ENCODE measurements around the gene BOD1L1.

Gene BOD1L1

GRCh38 chr4:13599159-13599558 lies 28.4 kb downstream of the BOD1L1 start:
- no peak for TF ChIP-seq POLR2AphosphoS5 (IDR thresholded peaks at IDR 0.05; ENCODE audit: low read depth, low read length)
- TF ChIP-seq SIN3A (IDR thresholded peaks at IDR 0.05; ENCODE audit: borderline replicate concordance, insufficient read depth, low read length): no peak
- TF ChIP-seq FOXP2 (optimal IDR thresholded peaks at IDR 0.05; ENCODE audit: borderline replicate concordance, extremely low read depth, extremely low read length, insufficient read depth): no peak
- TF ChIP-seq REST (IDR thresholded peaks at IDR 0.05; ENCODE audit: insufficient read depth in 1 of 2, low read depth in 2 of 2, low read length in 2 of 2): no peak
- TF ChIP-seq TAF1 (IDR thresholded peaks at IDR 0.05; ENCODE audit: borderline replicate concordance, insufficient read depth, low read length): no peak

GRCh38 chr4:13597604-13598003 lies 29.9 kb downstream of the BOD1L1 start:
- TF ChIP-seq REST (IDR thresholded peaks at IDR 0.05; ENCODE audit: insufficient read depth in 1 of 2, low read depth in 2 of 2, low read length in 2 of 2): no peak
- no peak for TF ChIP-seq POLR2AphosphoS5 (IDR thresholded peaks at IDR 0.05; ENCODE audit: low read depth, low read length)
- no peak for TF ChIP-seq FOXP2 (optimal IDR thresholded peaks at IDR 0.05; ENCODE audit: borderline replicate concordance, extremely low read depth, extremely low read length, insufficient read depth)
- no peak for TF ChIP-seq SIN3A (IDR thresholded peaks at IDR 0.05; ENCODE audit: borderline replicate concordance, insufficient read depth, low read length)
- no peak for TF ChIP-seq TAF1 (IDR thresholded peaks at IDR 0.05; ENCODE audit: borderline replicate concordance, insufficient read depth, low read length)

- TF ChIP-seq REST (IDR thresholded peaks at IDR 0.05; ENCODE audit: insufficient read depth in 1 of 2, low read depth in 2 of 2, low read length in 2 of 2) (no peak), SIN3A (IDR thresholded peaks at IDR 0.05; ENCODE audit: borderline replicate concordance, insufficient read depth, low read length) (no peak), TAF1 (IDR thresholded peaks at IDR 0.05; ENCODE audit: borderline replicate concordance, insufficient read depth, low read length) (no peak), POLR2AphosphoS5 (IDR thresholded peaks at IDR 0.05; ENCODE audit: low read depth, low read length) (no peak), FOXP2 (optimal IDR thresholded peaks at IDR 0.05; ENCODE audit: borderline replicate concordance, extremely low read depth, extremely low read length, insufficient read depth) (no peak)
These were observed 30.4 kb downstream of the BOD1L1 start for GRCh38 chr4:13597141-13597540.

- TF ChIP-seq SIN3A (IDR thresholded peaks at IDR 0.05; ENCODE audit: borderline replicate concordance, insufficient read depth, low read length): no peak
These were observed 35.3 kb downstream of the BOD1L1 start for GRCh38 chr4:13592220-13592619.

GRCh38 chr4:13590766-13591165 lies 36.8 kb downstream of the BOD1L1 start:
- no peak for TF ChIP-seq FOXP2 (optimal IDR thresholded peaks at IDR 0.05; ENCODE audit: borderline replicate concordance, extremely low read depth, extremely low read length, insufficient read depth)
- TF ChIP-seq POLR2AphosphoS5 (IDR thresholded peaks at IDR 0.05; ENCODE audit: low read depth, low read length): no peak
- TF ChIP-seq TAF1 (IDR thresholded peaks at IDR 0.05; ENCODE audit: borderline replicate concordance, insufficient read depth, low read length): no peak
- TF ChIP-seq REST (IDR thresholded peaks at IDR 0.05; ENCODE audit: insufficient read depth in 1 of 2, low read depth in 2 of 2, low read length in 2 of 2): no peak
- no peak for TF ChIP-seq SIN3A (IDR thresholded peaks at IDR 0.05; ENCODE audit: borderline replicate concordance, insufficient read depth, low read length)
